ENCODE data around the gene KSR2. TPM values are rescaled to one million over a fixed set of nuclear protein-coding genes. Genes with fewer than 3 reads are reported as not detected.

The KSR2 gene
- polyA plus RNA-seq, 1 experiment = not detected

GRCh38 chr12:117884161-117884560, 84.6 kb downstream of the KSR2 start:
- no peak for TF ChIP-seq CTCF (IDR thresholded peaks at IDR 0.05; ENCODE audit: insufficient read depth, low read depth, low read length)

GRCh38 chr12:117882603-117883184, 86.1 kb downstream of the KSR2 start:
- no peak for DNase-seq (ENCODE audit: low read depth)
- ChIA-PET POLR2A (no interaction called here), CTCF (no interaction called here)
- Histone ChIP-seq H3K27me3 (ENCODE audit: control insufficient read depth, insufficient read depth, low read length) (peaks cover 4% of the 10 kb centered on the region; the same call in 1 of the 2 replicates), H3K36me3 (ENCODE audit: control insufficient read depth, insufficient read depth, low read length) (no peaks in the 10 kb centered on the region), H3K4me3 (ENCODE audit: low read depth, low read length) (no peak overlapping the region)
- TF ChIP-seq CTCF (IDR thresholded peaks at IDR 0.05; ENCODE audit: insufficient read depth, low read depth, low read length) = no peak

More at GRCh38 chr12:117884161-117884560, 84.6 kb downstream of the KSR2 start:
- Histone ChIP-seq H3K27me3 (ENCODE audit: control insufficient read depth, insufficient read depth, low read length) (no peaks in the 10 kb centered on the region), H3K36me3 (ENCODE audit: control insufficient read depth, insufficient read depth, low read length) (no peaks in the 10 kb centered on the region), H3K4me3 (ENCODE audit: low read depth, low read length) (no peak overlapping the region)
- POLR2A ChIA-PET = no interaction called here
- no peak for DNase-seq (ENCODE audit: low read depth)
- CTCF ChIA-PET = interaction anchor here (0.9 kb wide), 1 partner anchor 9 kb away, joined by 4 read pairs; no protein-coding TSS in a partner anchor

- DNase-seq (ENCODE audit: low read depth) = no peak
- Histone ChIP-seq H3K27me3 (ENCODE audit: control insufficient read depth, insufficient read depth, low read length) (peaks cover 5% of the 10 kb centered on the region; the same call in 1 of the 2 replicates), H3K36me3 (ENCODE audit: control insufficient read depth, insufficient read depth, low read length) (no peaks in the 10 kb centered on the region), H3K4me3 (ENCODE audit: low read depth, low read length) (no peak overlapping the region)
- CTCF ChIA-PET = interaction anchor here (1.0 kb wide), 1 partner anchor 9 kb away, joined by 4 read pairs; no protein-coding TSS in a partner anchor
- POLR2A ChIA-PET = no interaction called here
- no peak for TF ChIP-seq CTCF (IDR thresholded peaks at IDR 0.05; ENCODE audit: insufficient read depth, low read depth, low read length)
Measured at GRCh38 chr12:117882181-117882580, 86.6 kb downstream of the KSR2 start.

- DNase-seq (ENCODE audit: low read depth) = no peak
- H3K4me3 ChIP-seq (ENCODE audit: low read depth, low read length) = no peak overlapping the region
- peaks cover 5% of the 10 kb centered on the region; the same call in 1 of the 2 replicates for H3K27me3 ChIP-seq (ENCODE audit: control insufficient read depth, insufficient read depth, low read length)
- POLR2A ChIA-PET = no interaction called here
- CTCF ChIA-PET = interaction anchor here (1.0 kb wide), 1 partner anchor 8 kb away, joined by 4 read pairs; no protein-coding TSS in a partner anchor
- no peaks in the 10 kb centered on the region for H3K36me3 ChIP-seq (ENCODE audit: control insufficient read depth, insufficient read depth, low read length)
- no peak for TF ChIP-seq CTCF (IDR thresholded peaks at IDR 0.05; ENCODE audit: insufficient read depth, low read depth, low read length)
Measured at GRCh38 chr12:117881517-117881916, 87.3 kb downstream of the KSR2 start.

GRCh38 chr12:117878605-117879004, 90.2 kb downstream of the KSR2 start:
- POLR2A ChIA-PET = no interaction called here
- Histone ChIP-seq H3K27me3 (ENCODE audit: control insufficient read depth, insufficient read depth, low read length) (peaks cover 5% of the 10 kb centered on the region; the same call in 1 of the 2 replicates), H3K36me3 (ENCODE audit: control insufficient read depth, insufficient read depth, low read length) (no peaks in the 10 kb centered on the region), H3K4me3 (ENCODE audit: low read depth, low read length) (no peak overlapping the region)
- DNase-seq (ENCODE audit: low read depth) = no peak
- CTCF ChIA-PET = no interaction called here
- TF ChIP-seq CTCF (IDR thresholded peaks at IDR 0.05; ENCODE audit: insufficient read depth, low read depth, low read length) = no peak

All from BJ (cell line).